Mammary epithelial cell (primary cell): ENCODE data around the gene TSHZ3.

Source experiments
- CTCF ChIP-seq, 2 donors: IDR thresholded peaks in 1 of 2; conservative IDR thresholded peaks in 1 of 2; 2 replicates each; pipeline ENCODE4 v1.5.1; 2011 to 2012; ENCODE audit warnings: inconsistent platforms in 2 of 2, low read length in 2 of 2, mild to moderate bottlenecking in 2 of 2, control low read depth in 1 of 2, low read depth in 1 of 2; ENCODE audit not compliant: insufficient read depth in 1 of 2; ENCODE audit errors: extremely low read depth in 1 of 2
- EZH2 ChIP-seq: IDR thresholded peaks from 2 replicates; pipeline ENCODE4 v1.6.1; 2012; ENCODE audit warnings: low read length, inconsistent platforms, borderline replicate concordance

DNA sequence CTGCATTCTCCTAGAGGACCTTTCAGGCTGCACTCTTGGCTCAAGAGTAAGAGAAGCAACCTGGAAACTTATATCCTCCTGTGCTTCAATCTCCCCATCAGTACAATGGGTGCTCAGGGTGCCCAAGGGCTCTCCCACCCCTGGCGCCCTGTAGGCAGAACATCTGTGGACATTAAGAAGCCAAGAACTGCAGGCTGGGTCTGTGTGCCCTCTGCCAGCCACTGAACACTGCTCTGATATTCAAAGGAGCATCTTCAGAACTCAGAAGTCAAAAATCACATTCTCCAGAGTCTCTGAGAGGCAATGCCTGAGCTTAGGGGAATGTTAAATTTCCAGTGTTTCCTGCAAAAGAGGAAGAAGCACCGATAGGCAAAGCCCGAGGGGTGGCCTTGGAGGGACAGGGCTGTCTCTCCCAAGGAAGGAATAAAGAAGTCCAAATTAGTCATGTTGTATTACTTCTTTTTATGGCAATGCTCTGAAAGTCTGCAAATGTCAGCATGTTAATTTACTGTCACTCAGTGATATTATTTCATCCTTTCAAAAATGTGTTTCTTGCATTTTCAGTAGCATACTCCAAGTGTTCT lies 88.1 kb downstream of the TSHZ3 start:
- TF ChIP-seq CTCF (conservative IDR thresholded peaks at IDR 0.05 in 1 of 2, IDR thresholded peaks at IDR 0.05 in 1 of 2; ENCODE audit: extremely low read depth in 1 of 2, insufficient read depth in 1 of 2, low read depth in 1 of 2, low read length in 2 of 2) (no peak), EZH2 (no peak)
